ENCODE data around the gene PDE4A.

GRCh38 chr19:10433131-10433536 lies 12.8 kb downstream of the PDE4A start:
- no peak for TF ChIP-seq IRF3 (IDR thresholded peaks at IDR 0.05)
- no peak for TF ChIP-seq BHLHE40 (IDR thresholded peaks at IDR 0.05; ENCODE audit: borderline replicate concordance in 1 of 2, low read depth in 2 of 2, low read length in 1 of 2)
- no peak for TF ChIP-seq MLLT1 (IDR thresholded peaks at IDR 0.05)
- no peak for TF ChIP-seq CTCF (IDR thresholded peaks at IDR 0.05 in 2 of 3, conservative IDR thresholded peaks at IDR 0.05 in 1 of 3; ENCODE audit: control insufficient read depth in 2 of 3, extremely low read depth in 1 of 3, insufficient read depth in 1 of 3, low read depth in 3 of 3, low read length in 3 of 3)

Data from GM12878 (cell line).